IMR-90 (cell line): ENCODE results near the gene HOXC10.

Source experiments
- BHLHE40 ChIP-seq: fragments of 150-350 bp; IDR thresholded peaks from 2 replicates; pipeline ENCODE4 v1.6.1; 2016; ENCODE audit warnings: mild to moderate bottlenecking, low read depth, low read length
- POLR2A ChIP-seq: IDR thresholded peaks from 2 replicates; pipeline ENCODE4 v1.6.1; 2012; ENCODE audit warnings: mild to moderate bottlenecking, low read depth, low read length
- TF ChIP-seq, protein P1 (sequence below): fragments of 150-350 bp; IDR thresholded peaks from 2 replicates; pipeline ENCODE4 v1.6.1; 2016; ENCODE audit warnings: low read depth, mild to moderate bottlenecking, low read length, moderate library complexity, borderline replicate concordance
- TF ChIP-seq, protein P2 (sequence below): conservative IDR thresholded peaks from 2 replicates; pipeline ENCODE4 v1.5.1; 2012; ENCODE audit warnings: mild to moderate bottlenecking, low read depth, low read length, improper control_type of control experiment

DNA sequence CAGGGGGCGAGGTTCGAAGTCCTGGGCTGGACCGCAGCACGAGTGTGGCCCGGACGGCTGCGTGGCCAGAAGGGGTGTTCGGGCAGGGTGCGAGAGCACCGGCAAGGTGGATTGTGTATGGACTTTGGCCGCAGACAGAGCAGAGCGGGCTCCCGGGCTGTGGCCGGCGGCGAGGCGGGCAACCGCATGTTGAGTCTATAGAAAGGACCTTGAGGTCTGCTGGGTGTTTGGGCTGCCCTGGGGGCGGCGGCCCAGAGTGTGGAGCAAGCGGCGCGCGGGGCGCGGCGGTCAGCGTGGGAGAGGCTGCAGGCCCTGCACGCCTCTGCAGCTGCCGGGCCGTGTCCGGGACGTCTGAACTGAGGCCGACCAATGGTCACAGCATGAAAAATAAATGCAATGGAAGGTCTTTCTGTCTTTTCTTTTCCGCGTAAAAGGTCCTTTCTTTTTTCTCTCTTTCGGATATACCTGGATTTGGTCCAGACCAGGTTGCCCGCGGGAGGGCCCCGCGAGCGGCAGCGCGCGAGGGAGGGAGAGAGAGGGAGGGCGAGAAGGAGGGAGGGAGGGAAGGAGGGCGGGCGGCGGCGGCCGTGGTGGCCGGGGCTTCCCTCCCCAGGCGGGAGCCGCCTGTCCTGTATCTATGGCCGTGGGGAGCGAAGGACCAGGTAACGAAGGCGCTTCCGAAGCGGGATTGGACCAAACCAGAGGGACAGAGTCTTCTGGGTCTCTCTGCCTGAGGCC is 9.5 kb downstream of the HOXC10 start:
- TF ChIP-seq BHLHE40 (no peak), POLR2A (no peak)
- TF ChIP-seq, protein P1, sequence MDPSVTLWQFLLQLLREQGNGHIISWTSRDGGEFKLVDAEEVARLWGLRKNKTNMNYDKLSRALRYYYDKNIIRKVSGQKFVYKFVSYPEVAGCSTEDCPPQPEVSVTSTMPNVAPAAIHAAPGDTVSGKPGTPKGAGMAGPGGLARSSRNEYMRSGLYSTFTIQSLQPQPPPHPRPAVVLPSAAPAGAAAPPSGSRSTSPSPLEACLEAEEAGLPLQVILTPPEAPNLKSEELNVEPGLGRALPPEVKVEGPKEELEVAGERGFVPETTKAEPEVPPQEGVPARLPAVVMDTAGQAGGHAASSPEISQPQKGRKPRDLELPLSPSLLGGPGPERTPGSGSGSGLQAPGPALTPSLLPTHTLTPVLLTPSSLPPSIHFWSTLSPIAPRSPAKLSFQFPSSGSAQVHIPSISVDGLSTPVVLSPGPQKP = no peak
- TF ChIP-seq, protein P2, sequence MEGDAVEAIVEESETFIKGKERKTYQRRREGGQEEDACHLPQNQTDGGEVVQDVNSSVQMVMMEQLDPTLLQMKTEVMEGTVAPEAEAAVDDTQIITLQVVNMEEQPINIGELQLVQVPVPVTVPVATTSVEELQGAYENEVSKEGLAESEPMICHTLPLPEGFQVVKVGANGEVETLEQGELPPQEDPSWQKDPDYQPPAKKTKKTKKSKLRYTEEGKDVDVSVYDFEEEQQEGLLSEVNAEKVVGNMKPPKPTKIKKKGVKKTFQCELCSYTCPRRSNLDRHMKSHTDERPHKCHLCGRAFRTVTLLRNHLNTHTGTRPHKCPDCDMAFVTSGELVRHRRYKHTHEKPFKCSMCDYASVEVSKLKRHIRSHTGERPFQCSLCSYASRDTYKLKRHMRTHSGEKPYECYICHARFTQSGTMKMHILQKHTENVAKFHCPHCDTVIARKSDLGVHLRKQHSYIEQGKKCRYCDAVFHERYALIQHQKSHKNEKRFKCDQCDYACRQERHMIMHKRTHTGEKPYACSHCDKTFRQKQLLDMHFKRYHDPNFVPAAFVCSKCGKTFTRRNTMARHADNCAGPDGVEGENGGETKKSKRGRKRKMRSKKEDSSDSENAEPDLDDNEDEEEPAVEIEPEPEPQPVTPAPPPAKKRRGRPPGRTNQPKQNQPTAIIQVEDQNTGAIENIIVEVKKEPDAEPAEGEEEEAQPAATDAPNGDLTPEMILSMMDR = no peak
